Ascending aorta (tissue), 2 donors: ENCODE measurements around the gene KDM2B. TPM values are rescaled to one million over a fixed set of nuclear protein-coding genes. Genes with fewer than 3 reads are reported as not detected.

Source experiments
- DNase-seq, 2 donors: peaks; one replicate each; pipeline ENCODE4 v3.0.0-alpha.2; 2019; ENCODE audit warnings: low spot score in 2 of 2
- H3K27ac ChIP-seq, 2 donors: fragments of 200-600 bp; sonication (generic); one replicate each; pipeline ENCODE4 v1.5.1; 2016 to 2017; ENCODE audit warnings: mild to moderate bottlenecking in 1 of 2
- H3K27me3 ChIP-seq: fragments of 200-600 bp; sonication (generic); one replicate; pipeline ENCODE4 v1.5.1; 2017
- H3K36me3 ChIP-seq, 2 donors: fragments of 200-600 bp; sonication (generic); one replicate each; pipeline ENCODE4 v1.5.1; 2016
- H3K4me1 ChIP-seq, 2 donors: fragments of 200-600 bp; sonication (generic); one replicate each; pipeline ENCODE4 v1.5.1; 2016 to 2017; ENCODE audit warnings: mild to moderate bottlenecking in 1 of 2
- H3K4me3 ChIP-seq, 2 donors: fragments of 200-600 bp; sonication (generic); one replicate each; pipeline ENCODE4 v1.5.1; 2016 to 2017; ENCODE audit warnings: mild to moderate bottlenecking in 1 of 2
- H3K9me3 ChIP-seq, 2 donors: fragments of 200-600 bp; sonication (generic); one replicate each; pipeline ENCODE4 v1.5.1; 2016
- intact Hi-C: fragments of 100-400 bp; cut with DNase I; formaldehyde crosslinking; loops from one replicate; pipeline ENCODE4 v1.15.1; 2023
- total RNA-seq: library from RNA; depleted of rRNA; stranded (reverse); fragments of >200 nt; gene quantifications from one replicate; pipeline ENCODE4 v1.1.0, GENCODE V29; 2016
- TF ChIP-seq, protein P1 (sequence below), 3 experiments: fragments of 200-600 bp in 2 of 3; fragments of 450-650 bp in 1 of 3; sonication (generic) in 2 of 3; IDR thresholded peaks; one replicate each; pipeline ENCODE4 v1.5.1; 2016 to 2019; ENCODE audit warnings: antibody characterized with exemption in 3 of 3, mild to moderate bottlenecking in 1 of 3, moderate library complexity in 1 of 3

KDM2B gene
- total RNA-seq, 1 donor from 2014 or later, result 17.3 TPM

DNA sequence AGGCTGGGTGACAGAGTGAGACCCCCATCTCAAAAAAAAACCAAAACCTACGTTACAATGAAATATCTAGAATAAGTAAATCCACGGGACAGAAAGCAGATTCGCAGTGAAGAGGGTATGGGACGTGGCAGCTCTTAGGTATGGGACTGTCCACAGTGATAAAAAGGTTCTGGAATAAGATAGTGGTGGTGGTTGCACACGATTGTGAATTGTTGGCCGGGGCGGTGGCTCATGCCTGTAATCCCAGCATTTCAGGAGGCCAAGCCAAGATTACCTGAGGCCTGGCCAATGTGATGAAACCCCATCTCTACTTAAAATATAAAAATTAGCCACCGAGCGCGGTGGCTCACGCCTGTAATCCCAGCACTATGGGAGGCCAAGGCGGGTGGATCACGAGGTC is 76.3 kb downstream of the KDM2B start:
- no peak overlapping the region for H3K27ac ChIP-seq
- TF ChIP-seq, protein P1, sequence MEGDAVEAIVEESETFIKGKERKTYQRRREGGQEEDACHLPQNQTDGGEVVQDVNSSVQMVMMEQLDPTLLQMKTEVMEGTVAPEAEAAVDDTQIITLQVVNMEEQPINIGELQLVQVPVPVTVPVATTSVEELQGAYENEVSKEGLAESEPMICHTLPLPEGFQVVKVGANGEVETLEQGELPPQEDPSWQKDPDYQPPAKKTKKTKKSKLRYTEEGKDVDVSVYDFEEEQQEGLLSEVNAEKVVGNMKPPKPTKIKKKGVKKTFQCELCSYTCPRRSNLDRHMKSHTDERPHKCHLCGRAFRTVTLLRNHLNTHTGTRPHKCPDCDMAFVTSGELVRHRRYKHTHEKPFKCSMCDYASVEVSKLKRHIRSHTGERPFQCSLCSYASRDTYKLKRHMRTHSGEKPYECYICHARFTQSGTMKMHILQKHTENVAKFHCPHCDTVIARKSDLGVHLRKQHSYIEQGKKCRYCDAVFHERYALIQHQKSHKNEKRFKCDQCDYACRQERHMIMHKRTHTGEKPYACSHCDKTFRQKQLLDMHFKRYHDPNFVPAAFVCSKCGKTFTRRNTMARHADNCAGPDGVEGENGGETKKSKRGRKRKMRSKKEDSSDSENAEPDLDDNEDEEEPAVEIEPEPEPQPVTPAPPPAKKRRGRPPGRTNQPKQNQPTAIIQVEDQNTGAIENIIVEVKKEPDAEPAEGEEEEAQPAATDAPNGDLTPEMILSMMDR (IDR thresholded peaks at IDR 0.05), result no peak

DNA sequence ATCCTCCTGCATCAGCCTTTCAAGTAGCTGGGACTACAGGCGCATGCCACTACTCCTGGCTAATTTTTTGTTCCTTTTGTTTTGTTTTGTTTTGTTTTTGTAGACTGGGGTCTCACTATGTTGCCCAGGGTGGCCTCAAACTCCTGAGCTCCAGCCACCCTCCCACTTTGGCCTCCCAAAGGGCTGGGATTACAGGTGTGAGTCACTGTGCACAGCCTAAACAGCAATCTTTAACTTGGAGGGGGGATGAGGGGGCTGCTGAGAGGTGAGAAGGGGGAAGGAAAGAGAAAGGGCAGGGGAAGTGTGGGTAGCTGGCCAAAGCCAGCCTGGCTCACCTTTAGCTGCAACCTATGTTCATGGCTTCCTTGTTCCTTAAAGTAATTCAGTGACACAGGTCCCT is 77.4 kb downstream of the KDM2B start:
- intact Hi-C loops, result no loop called here
- peaks cover 0 to 8% of the 10 kb centered on the region in 2 donors for H3K36me3 ChIP-seq
- H3K4me3 ChIP-seq, result no peak overlapping the region
- no peak overlapping the region for H3K27ac ChIP-seq
- H3K9me3 ChIP-seq, result no peaks in the 10 kb centered on the region
- H3K27me3 ChIP-seq, result no peaks in the 10 kb centered on the region
- H3K4me1 ChIP-seq, result no peaks in the 10 kb centered on the region
- DNase-seq, result no peak
- TF ChIP-seq, protein P1 (IDR thresholded peaks at IDR 0.05), result no peak

More for the DNA sequence above, 76.3 kb downstream of the KDM2B start:
- H3K4me1 ChIP-seq, result no peaks in the 10 kb centered on the region
- no peak for DNase-seq
- no peaks in the 10 kb centered on the region for H3K27me3 ChIP-seq
- no peaks in the 10 kb centered on the region for H3K9me3 ChIP-seq
- no peak overlapping the region for H3K4me3 ChIP-seq
- H3K36me3 ChIP-seq, result peaks cover 8 to 20% of the 10 kb centered on the region in 2 donors
- intact Hi-C loops, result no loop called here

DNA sequence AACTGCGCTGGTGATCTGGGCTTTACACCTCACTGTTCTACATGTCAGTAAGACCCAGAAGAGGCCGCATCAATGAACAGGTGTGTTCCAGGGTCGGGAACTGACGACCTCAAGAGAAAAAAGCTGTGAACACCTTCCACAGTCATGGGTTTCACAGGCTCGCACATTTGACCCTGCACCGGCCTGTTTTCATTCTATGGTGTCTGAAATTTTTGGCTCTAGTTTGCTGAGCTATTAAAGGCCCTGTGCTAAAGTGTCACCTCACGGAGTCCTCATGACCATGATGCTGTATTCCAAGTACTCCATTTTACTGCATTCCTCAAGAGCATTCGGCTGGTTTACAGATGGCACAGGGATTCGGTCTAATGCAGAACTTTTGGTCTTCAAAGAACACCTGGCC is 78.9 kb downstream of the KDM2B start:
- Histone ChIP-seq H3K36me3 (no peaks in the 10 kb centered on the region), H3K4me1 (no peaks in the 10 kb centered on the region), H3K27me3 (no peaks in the 10 kb centered on the region), H3K4me3 (no peak overlapping the region), H3K9me3 (no peaks in the 10 kb centered on the region), H3K27ac (no peak overlapping the region)
- TF ChIP-seq, protein P1 (IDR thresholded peaks at IDR 0.05), result no peak
- intact Hi-C loops, result no loop called here
- DNase-seq, result no peak

DNA sequence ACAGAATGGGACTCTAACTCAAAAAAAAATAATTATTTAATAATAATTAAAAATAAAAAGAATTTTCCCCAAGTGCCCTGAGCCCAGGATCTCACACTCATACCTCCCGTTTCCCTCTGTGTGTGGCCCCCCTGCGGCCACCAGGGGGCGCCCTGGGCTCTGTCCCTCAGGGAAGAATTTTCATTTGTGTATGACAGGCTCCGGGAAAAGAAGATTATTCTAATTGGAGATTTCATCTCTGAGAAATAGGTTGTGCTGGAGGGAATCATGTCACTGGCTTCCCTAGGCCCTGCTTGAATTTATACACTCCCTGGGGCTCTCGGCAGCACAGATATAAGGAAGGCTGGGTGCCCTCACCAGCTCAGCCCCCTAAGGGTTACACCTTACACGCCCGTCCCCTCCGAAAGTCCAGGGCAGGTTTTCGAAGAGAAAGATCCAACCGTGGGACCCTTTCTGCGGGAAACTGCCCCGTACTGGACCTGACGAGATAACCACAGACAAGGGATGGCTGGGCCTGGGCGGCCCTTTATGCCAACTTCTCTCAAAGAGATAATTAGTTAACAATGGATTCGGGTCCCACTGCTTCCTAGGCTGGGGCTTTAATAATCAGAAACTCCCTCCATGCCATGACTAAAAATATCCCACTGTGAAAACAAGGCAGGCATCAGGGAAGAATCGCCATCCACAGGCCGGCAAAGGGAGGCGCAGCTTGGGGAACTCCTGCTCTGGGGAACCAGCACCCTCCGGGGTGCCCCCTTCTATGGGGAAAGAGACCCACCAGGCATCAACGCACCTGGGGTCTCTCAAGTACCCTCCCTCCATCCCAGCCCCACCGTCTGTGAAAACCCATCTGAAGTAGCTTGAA is 80.7 kb downstream of the KDM2B start:
- Histone ChIP-seq H3K27ac (peak overlapping the region; percentile 69 to 82), H3K9me3 (no peaks in the 10 kb centered on the region), H3K4me3 (peak overlapping the region; percentile 43 to 57), H3K36me3 (no peaks in the 10 kb centered on the region), H3K4me1 (no peaks in the 10 kb centered on the region), H3K27me3 (no peaks in the 10 kb centered on the region)
- intact Hi-C loops, result loop anchor here (1.0 kb wide), 2 partner anchors 37 to 182 kb away; no protein-coding TSS in a partner anchor
- peak in 1 of 2 donors; percentile 88 for DNase-seq
- TF ChIP-seq, protein P1 (IDR thresholded peaks at IDR 0.05), result peak; percentile 71 to 96 (median 95)

DNA sequence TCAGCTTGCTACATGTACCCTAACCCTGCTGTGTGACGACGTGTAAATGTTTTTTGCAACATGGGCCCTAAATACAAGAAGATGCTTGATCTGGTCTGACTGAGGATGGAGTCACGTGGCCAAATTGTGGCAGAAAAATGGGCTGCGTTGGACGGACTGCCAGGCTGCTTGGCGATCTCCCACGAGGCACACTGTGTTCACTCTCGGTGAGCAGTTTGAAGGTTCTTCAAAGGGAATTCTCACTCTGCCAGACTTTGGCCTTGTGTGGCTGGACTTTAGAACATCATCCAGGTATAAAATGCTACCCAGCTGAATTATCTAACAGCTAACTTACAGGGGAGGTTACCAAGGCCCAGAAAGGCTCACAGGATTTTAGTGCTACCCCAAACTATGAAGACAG is 85.1 kb downstream of the KDM2B start:
- Histone ChIP-seq H3K4me1 (no peaks in the 10 kb centered on the region), H3K9me3 (no peaks in the 10 kb centered on the region), H3K27ac (no peak overlapping the region), H3K4me3 (no peak overlapping the region), H3K36me3 (peaks cover 0 to 3% of the 10 kb centered on the region in 2 donors), H3K27me3 (no peaks in the 10 kb centered on the region)
- DNase-seq, result no peak
- TF ChIP-seq, protein P1 (IDR thresholded peaks at IDR 0.05), result no peak
- intact Hi-C loops, result no loop called here
